K562 treated with DMSO at 1 percent for 24 hours (cell line): ENCODE results near the gene TAMALIN. TPM values are rescaled to one million over a fixed set of nuclear protein-coding genes. Genes with fewer than 3 reads are reported as not detected.

Experiments
- total RNA-seq: library from RNA; unstranded; fragments of 300-600 nt; gene quantifications from 2 replicates; pipeline ENCODE4 v1.2.3, GENCODE V29; 2022; ENCODE audit warnings: low read depth; ENCODE audit not compliant: insufficient read depth

TAMALIN gene
- 12.3 and 13.6 TPM in 2 replicates for total RNA-seq

DNA sequence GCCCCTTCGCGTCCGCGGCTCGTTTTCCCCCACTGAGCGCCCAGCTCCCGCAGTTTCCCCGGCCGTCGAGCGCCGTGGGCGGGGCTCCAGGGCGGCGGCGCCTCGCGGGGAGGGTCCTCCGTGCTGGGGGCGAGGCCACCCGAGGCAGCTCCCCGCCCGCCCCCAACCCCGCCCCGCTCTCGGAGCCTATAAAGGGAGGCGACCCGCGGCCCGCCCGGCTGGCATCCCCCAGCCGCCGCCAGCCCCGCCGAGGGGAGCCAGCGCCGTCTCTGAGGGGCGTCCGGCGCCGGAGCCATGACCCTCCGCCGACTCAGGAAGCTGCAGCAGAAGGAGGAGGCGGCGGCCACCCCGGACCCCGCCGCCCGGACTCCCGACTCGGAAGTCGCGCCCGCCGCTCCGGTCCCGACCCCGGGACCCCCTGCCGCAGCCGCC lies at the start of gene TAMALIN:
TAMALIN (plus strand) TSS at position 221 of the 432 bp plus-strand sequence; CDS start at position 295, 74 bp downstream.

GRCh38 chr12:52050758-52051541 lies 44.2 kb downstream of the TAMALIN start, which contains the start of gene NR4A1:
NR4A1 (plus strand) TSS chr12:52051442; CDS start chr12:52054329, 2,887 bp downstream.

Other genes starting within 250 kb of the TAMALIN start
- 0.06 TPM in 1 of 2 replicates, not detected in the other for gene FIGNL2, start 158.2 kb upstream of the TAMALIN start, total RNA-seq
- 2.6 and 4.2 TPM in 2 replicates for gene ANKRD33, start 118.8 kb upstream of the TAMALIN start, total RNA-seq
- gene ACVRL1, start 99.4 kb upstream of the TAMALIN start, total RNA-seq: 13.1 and 14.7 TPM in 2 replicates
- 11.8 and 14.4 TPM in 2 replicates for gene ACVR1B, start 55.2 kb upstream of the TAMALIN start, total RNA-seq
- gene NR4A1, start 44.5 kb downstream of the TAMALIN start, total RNA-seq: 3.6 and 3.8 TPM in 2 replicates
- 65.8 and 66.0 TPM in 2 replicates for gene ATG101, start 63.0 kb downstream of the TAMALIN start, total RNA-seq
- gene SMIM41, start 72.8 kb downstream of the TAMALIN start, total RNA-seq: not detected in 2 replicates
- gene KRT80, start 185.1 kb downstream of the TAMALIN start, total RNA-seq: not detected in 2 replicates
- not detected in 2 replicates for gene KRT7, start 226.3 kb downstream of the TAMALIN start, total RNA-seq